DMS114 treated with DMSO at 0.1 percent for 48 hours (cell line): ENCODE data around the gene DDIT3.

ENCODE experiments used
- DNase-seq: peaks from one replicate; lab custom pipeline; 2025; ENCODE audit not compliant: unreplicated experiment; lab: John Stamatoyannopoulos, UW

DDIT3 gene

GRCh38 chr12:57469296-57470164 is 50.8 kb downstream of the DDIT3 start:
- DNase-seq = no peak

DNA sequence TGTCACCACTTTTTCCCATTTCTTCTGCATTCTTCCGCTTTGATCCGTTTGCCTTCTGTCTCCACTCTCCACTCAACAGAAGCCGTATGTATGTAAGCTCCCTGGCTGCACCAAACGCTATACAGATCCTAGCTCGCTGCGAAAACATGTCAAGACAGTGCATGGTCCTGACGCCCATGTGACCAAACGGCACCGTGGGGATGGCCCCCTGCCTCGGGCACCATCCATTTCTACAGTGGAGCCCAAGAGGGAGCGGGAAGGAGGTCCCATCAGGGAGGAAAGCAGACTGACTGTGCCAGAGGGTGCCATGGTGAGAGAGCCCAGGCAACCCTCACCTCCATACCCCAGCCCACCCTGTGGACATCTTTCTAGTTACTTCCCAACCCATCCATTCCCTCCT is 52.4 kb downstream of the DDIT3 start:
- DNase-seq = no peak

DNA sequence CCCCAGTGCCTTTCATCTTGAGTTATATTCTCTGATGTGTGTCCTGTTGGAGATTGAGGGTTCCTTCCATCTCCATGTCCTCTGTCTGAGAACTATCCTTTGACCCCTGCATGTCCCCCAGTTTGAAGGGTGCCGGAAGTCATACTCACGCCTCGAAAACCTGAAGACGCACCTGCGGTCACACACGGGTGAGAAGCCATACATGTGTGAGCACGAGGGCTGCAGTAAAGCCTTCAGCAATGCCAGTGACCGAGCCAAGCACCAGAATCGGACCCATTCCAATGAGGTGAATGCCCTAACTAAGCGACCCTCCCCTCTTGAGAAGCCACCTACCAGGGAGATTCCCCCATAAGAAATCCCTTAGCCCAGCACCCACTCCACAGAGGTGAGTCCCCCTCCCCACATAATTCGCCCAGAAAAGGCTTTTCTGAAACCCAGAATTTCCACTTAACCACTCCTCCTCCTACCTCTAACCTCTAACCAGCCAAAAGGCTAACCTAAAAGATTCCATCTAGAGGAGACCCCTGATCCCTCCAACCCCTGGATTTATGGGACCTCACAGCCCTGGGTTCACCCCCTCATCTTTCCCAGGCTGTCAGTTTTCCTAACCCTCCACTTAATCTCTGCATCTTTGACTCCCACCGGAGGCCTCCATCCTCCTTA is 53.0 kb downstream of the DDIT3 start:
- DNase-seq = no peak
